22Rv1 (cell line): Measurements from ENCODE around the gene SKI.

Source experiments
- CTCF ChIP-seq: fragments of 450-650 bp; IDR thresholded peaks from 2 replicates; pipeline ENCODE4 v1.5.1; 2017; ENCODE audit warnings: mild to moderate bottlenecking
- ZFX ChIP-seq: fragments of 450-650 bp; IDR thresholded peaks from 2 replicates; pipeline ENCODE4 v1.6.1; 2017; ENCODE audit warnings: antibody characterized with exemption, borderline replicate concordance

- no peak for TF ChIP-seq CTCF
- TF ChIP-seq ZFX: no peak
These were observed 107.8 kb downstream of the SKI start for GRCh38 chr1:2335721-2336455.
